Thyroid gland (tissue), 4 donors: Measurements from ENCODE around the gene GTF2F2.

Source experiments
- POLR2A ChIP-seq, 2 donors: fragments of 450-650 bp; IDR thresholded peaks; one replicate each; pipeline ENCODE4 v1.6.1; 2017; ENCODE audit warnings: antibody characterized with exemption in 2 of 2, mild to moderate bottlenecking in 2 of 2, moderate library complexity in 1 of 2
- TF ChIP-seq, protein P1 (sequence below), 6 experiments: fragments of 200-600 bp in 3 of 6; fragments of 450-650 bp in 3 of 6; sonication (generic) in 3 of 6; IDR thresholded peaks; one replicate each; pipeline ENCODE4 v1.5.1; 2016 to 2019; ENCODE audit warnings: antibody characterized with exemption in 6 of 6, mild to moderate bottlenecking in 2 of 6, inconsistent platforms in 1 of 6, moderate library complexity in 1 of 6

DNA sequence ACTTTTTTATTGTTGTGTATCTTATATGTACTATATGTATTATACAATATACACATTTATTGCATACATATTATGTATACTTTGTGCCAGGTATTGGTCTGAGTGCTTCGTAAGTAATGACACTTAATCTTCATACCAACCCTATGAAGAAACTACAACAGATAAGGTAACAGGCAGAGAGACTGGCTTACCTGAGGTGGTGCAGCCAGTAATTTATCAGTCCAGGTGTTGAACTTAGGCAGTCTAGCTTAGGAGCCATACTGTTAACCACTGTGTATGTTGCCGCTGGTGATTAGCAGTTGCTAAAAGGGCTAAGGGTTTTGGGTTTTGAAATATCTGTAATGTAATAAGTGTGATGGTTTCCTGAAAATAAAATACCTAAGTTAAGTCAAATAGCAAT, 134.1 kb downstream of the GTF2F2 start:
- TF ChIP-seq, protein P1, sequence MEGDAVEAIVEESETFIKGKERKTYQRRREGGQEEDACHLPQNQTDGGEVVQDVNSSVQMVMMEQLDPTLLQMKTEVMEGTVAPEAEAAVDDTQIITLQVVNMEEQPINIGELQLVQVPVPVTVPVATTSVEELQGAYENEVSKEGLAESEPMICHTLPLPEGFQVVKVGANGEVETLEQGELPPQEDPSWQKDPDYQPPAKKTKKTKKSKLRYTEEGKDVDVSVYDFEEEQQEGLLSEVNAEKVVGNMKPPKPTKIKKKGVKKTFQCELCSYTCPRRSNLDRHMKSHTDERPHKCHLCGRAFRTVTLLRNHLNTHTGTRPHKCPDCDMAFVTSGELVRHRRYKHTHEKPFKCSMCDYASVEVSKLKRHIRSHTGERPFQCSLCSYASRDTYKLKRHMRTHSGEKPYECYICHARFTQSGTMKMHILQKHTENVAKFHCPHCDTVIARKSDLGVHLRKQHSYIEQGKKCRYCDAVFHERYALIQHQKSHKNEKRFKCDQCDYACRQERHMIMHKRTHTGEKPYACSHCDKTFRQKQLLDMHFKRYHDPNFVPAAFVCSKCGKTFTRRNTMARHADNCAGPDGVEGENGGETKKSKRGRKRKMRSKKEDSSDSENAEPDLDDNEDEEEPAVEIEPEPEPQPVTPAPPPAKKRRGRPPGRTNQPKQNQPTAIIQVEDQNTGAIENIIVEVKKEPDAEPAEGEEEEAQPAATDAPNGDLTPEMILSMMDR (IDR thresholded peaks at IDR 0.05): no peak
- no peak for TF ChIP-seq POLR2A (IDR thresholded peaks at IDR 0.05)
